HCT116 (cell line): ENCODE results near the gene CASP8AP2. TPM values are rescaled to one million over a fixed set of nuclear protein-coding genes. Genes with fewer than 3 reads are reported as not detected.
"Not testable (repeated sequence)": the region's sequence is repeated elsewhere in the genome, so short reads cannot be mapped to it uniquely, and the experiment has no call there.

ENCODE experiments used
- ATAC-seq: fragments of 200-7000 bp; cut with Tn5 transposase; 2 replicates; pipeline ENCODE4 v1.9.1; 2020; ENCODE audit warnings: mild to moderate bottlenecking, moderate library complexity
- BruUV-seq: library from RNA; stranded (reverse); fragments of 400-500 nt; replicated peaks from 2 replicates; lab custom pipeline; 2021; lab: Mats Ljungman, UMichigan
- CTCF ChIA-PET: fragments of 300-600 bp; sonication (Branson Sonifier 250); formaldehyde crosslinking; loops from one replicate; lab custom pipeline; 2021; ENCODE audit warnings: antibody characterized with exemption; lab: Charles Lee
- POLR2A ChIA-PET: fragments of 300-600, 350-600 bp; sonication (Branson Sonifier 250); formaldehyde crosslinking; loops from one replicate; lab custom pipeline; 2021; ENCODE audit warnings: antibody characterized with exemption; lab: Charles Lee
- RAD21 ChIA-PET, 2 experiments: fragments of 300-600 bp; sonication (Branson Sonifier 250); formaldehyde crosslinking; loops; one replicate each; lab custom pipeline; 2023; ENCODE audit warnings: low total read pairs in 2 of 2; ENCODE audit not compliant: uncharacterized antibody in 2 of 2, unreplicated experiment in 2 of 2, low non-redundant PET in 1 of 2; lab: Charles Lee
- DNase-seq: peaks from one replicate; pipeline ENCODE4 v3.0.0-alpha.2; 2010; ENCODE audit warnings: low read depth, low spot score
- H2AFZ ChIP-seq: fragments of 200-600 bp; shearing (Covaris generic), sonication (generic); 2 replicates; pipeline ENCODE4 v1.6.1; 2017; ENCODE audit warnings: low read depth, mixed run types, mixed read lengths, antibody characterized with exemption, low read length; ENCODE audit not compliant: poor library complexity, severe bottlenecking
- H3K27ac ChIP-seq: 2 replicates; pipeline ENCODE4 v1.5.1; 2012; ENCODE audit warnings: low read depth, low read length
- H3K27me3 ChIP-seq: fragments of 200-600 bp; sonication (generic); 2 replicates; pipeline ENCODE4 v1.6.1; 2016; ENCODE audit warnings: mixed run types, low read length, mixed read lengths; ENCODE audit not compliant: insufficient read depth
- H3K36me3 ChIP-seq, 2 experiments: fragments of 200-500 bp in 1 of 2; fragments of 200-600 bp in 1 of 2; sonication (Bioruptor generic) in 1 of 2; sonication (generic) in 1 of 2; 2 replicates each; pipeline versions ENCODE4 v1.5.1 to v1.6.1; 2014 to 2016; ENCODE audit warnings: low read length in 2 of 2, inconsistent platforms in 1 of 2, mixed read lengths in 1 of 2, mixed run types in 1 of 2; ENCODE audit not compliant: insufficient read depth in 2 of 2, control insufficient read depth in 1 of 2
- H3K4me1 ChIP-seq, 2 experiments: fragments of 200-600 bp in 1 of 2; sonication (generic) in 1 of 2; 2 replicates each; pipeline versions ENCODE4 v1.5.1 to v1.6.1; 2012 to 2017; ENCODE audit warnings: low read length in 2 of 2, inconsistent platforms in 1 of 2, mild to moderate bottlenecking in 1 of 2, mixed read lengths in 1 of 2, mixed run types in 1 of 2, moderate library complexity in 1 of 2; ENCODE audit not compliant: insufficient read depth in 2 of 2, control insufficient read depth in 1 of 2
- H3K4me2 ChIP-seq: fragments of 200-600 bp; sonication (generic); 2 replicates; pipeline ENCODE4 v1.6.1; 2017; ENCODE audit warnings: mixed run types, low read length, mixed read lengths
- H3K4me3 ChIP-seq, 2 experiments: fragments of 200-600 bp in 1 of 2; sonication (generic) in 1 of 2; replicated peaks in 1 of 2; 2 replicates each; pipeline ENCODE4 v1.5.1; 2011 to 2016; ENCODE audit warnings: low read length in 2 of 2, control low read depth in 1 of 2, low read depth in 1 of 2, mild to moderate bottlenecking in 1 of 2, mixed read lengths in 1 of 2, mixed run types in 1 of 2
- H3K79me2 ChIP-seq: fragments of 200-600 bp; sonication (generic); 2 replicates; pipeline ENCODE4 v1.6.1; 2017; ENCODE audit warnings: mild to moderate bottlenecking, mixed run types, low read length, moderate library complexity, mixed read lengths; ENCODE audit not compliant: insufficient read depth
- H3K9ac ChIP-seq: fragments of 200-600 bp; sonication (generic); 2 replicates; pipeline ENCODE4 v1.6.1; 2016; ENCODE audit warnings: low read length, mixed read lengths
- H3K9me2 ChIP-seq: fragments of 200-600 bp; sonication (generic), shearing (Covaris generic); 2 replicates; pipeline ENCODE4 v1.6.1; 2017; ENCODE audit warnings: mixed run types, mild to moderate bottlenecking, moderate library complexity; ENCODE audit not compliant: insufficient read depth
- H3K9me3 ChIP-seq, 2 experiments: fragments of 200-500 bp in 1 of 2; fragments of 200-600 bp in 1 of 2; sonication (Bioruptor generic) in 1 of 2; sonication (generic) in 1 of 2; 2 replicates each; pipeline ENCODE4 v1.6.1; 2014 to 2017; ENCODE audit warnings: low read length in 2 of 2, mixed read lengths in 2 of 2, inconsistent platforms in 1 of 2, low read depth in 1 of 2, mild to moderate bottlenecking in 1 of 2, mixed run types in 1 of 2, moderate library complexity in 1 of 2; ENCODE audit not compliant: control insufficient read depth in 1 of 2, insufficient read depth in 1 of 2
- H4K20me1 ChIP-seq: fragments of 200-600 bp; sonication (generic), shearing (Covaris generic); 2 replicates; pipeline ENCODE4 v1.6.1; 2017; ENCODE audit warnings: mixed run types, mild to moderate bottlenecking, moderate library complexity; ENCODE audit not compliant: insufficient read depth
- CBX3 ChIP-seq: IDR thresholded peaks from 2 replicates; pipeline ENCODE4 v1.6.1; 2012; ENCODE audit warnings: low read depth
- FOSL1 ChIP-seq: IDR thresholded peaks from 2 replicates; pipeline ENCODE4 v1.6.1; 2012; ENCODE audit warnings: low read depth
- POLR2A ChIP-seq: IDR thresholded peaks from 2 replicates; pipeline ENCODE4 v1.7.0; 2011; ENCODE audit warnings: borderline replicate concordance; ENCODE audit not compliant: insufficient read depth, insufficient read length; ENCODE audit errors: extremely low read depth
- RAD21 ChIP-seq: IDR thresholded peaks from 2 replicates; pipeline ENCODE4 v1.6.1; 2012; ENCODE audit warnings: low read depth, mild to moderate bottlenecking
- SP1 ChIP-seq: IDR thresholded peaks from 2 replicates; pipeline ENCODE4 v1.6.1; 2012; ENCODE audit warnings: low read depth
- TCF7L2 ChIP-seq: IDR thresholded peaks from 2 replicates; pipeline ENCODE4 v1.7.0; 2011; ENCODE audit warnings: borderline replicate concordance, inconsistent platforms; ENCODE audit not compliant: insufficient read depth, insufficient read length; ENCODE audit errors: extremely low read depth
- YY1 ChIP-seq: IDR thresholded peaks from 2 replicates; pipeline ENCODE4 v1.6.1; 2011; ENCODE audit warnings: low read length, low read depth, moderate library complexity, mild to moderate bottlenecking; ENCODE audit not compliant: insufficient replicate concordance; ENCODE audit errors: extremely low read depth
- ZNF274 ChIP-seq: fragments of 200-500 bp; sonication (Bioruptor generic); IDR thresholded peaks from 2 replicates; pipeline ENCODE4 v1.6.1; 2014; ENCODE audit warnings: mild to moderate bottlenecking, low read depth, low read length, inconsistent platforms
- intact Hi-C: fragments of 100-400 bp; cut with micrococcal nuclease; formaldehyde crosslinking; loops from 2 replicates; pipeline ENCODE4 v1.10.0; 2022
- total RNA-seq: library from RNA; stranded (reverse); gene quantifications from one replicate; pipeline ENCODE4 v1.2.1, GENCODE V29; 2021; ENCODE audit not compliant: unreplicated experiment

CASP8AP2 gene
- total RNA-seq, 1 experiment from 2014 or later: 18.6 TPM

- H2AFZ ChIP-seq, H3K9me3 ChIP-seq, H3K9me2 ChIP-seq, H3K27me3 ChIP-seq, BruUV-seq, H4K20me1 ChIP-seq, H3K27ac ChIP-seq, ATAC-seq, POLR2A ChIA-PET, intact Hi-C loops, H3K4me1 ChIP-seq, H3K4me3 ChIP-seq, DNase-seq, RAD21 ChIA-PET, H3K4me2 ChIP-seq, H3K9ac ChIP-seq, CTCF ChIA-PET: not testable (repeated sequence)
- Histone ChIP-seq H3K79me2 (peaks cover 86% of the 10 kb centered on the region), H3K36me3 (peaks cover 6 to 11% of the 10 kb centered on the region in 2 experiments; a peak in 3 of 4 replicates)
Measured at GRCh38 chr6:89847513-89847912, 17.8 kb downstream of the CASP8AP2 start.

- H3K79me2 ChIP-seq: peaks cover 34% of the 10 kb centered on the region
- H3K4me1 ChIP-seq: no peaks in the 10 kb centered on the region
- H4K20me1 ChIP-seq: no peaks in the 10 kb centered on the region
- ChIA-PET POLR2A (no interaction called here), RAD21 (no interaction called here), CTCF (no interaction called here)
- H3K27ac ChIP-seq: no peak overlapping the region
- H3K4me3 ChIP-seq: no peak overlapping the region
- no peaks in the 10 kb centered on the region for H3K27me3 ChIP-seq
- no peak overlapping the region for H2AFZ ChIP-seq
- no peak overlapping the region for H3K9ac ChIP-seq
- ATAC-seq: no peak
- H3K36me3 ChIP-seq: peaks cover 25 to 26% of the 10 kb centered on the region in 2 experiments; a peak in 3 of 4 replicates
- no peak overlapping the region for H3K4me2 ChIP-seq
- H3K9me3 ChIP-seq: no peaks in the 10 kb centered on the region
- DNase-seq: no peak
- no peak for TF ChIP-seq CBX3
- TF ChIP-seq FOSL1: no peak
- no peak for TF ChIP-seq RAD21
- no peak for TF ChIP-seq YY1
- no peak for TF ChIP-seq POLR2A
- TF ChIP-seq SP1: no peak
- no peak for TF ChIP-seq ZNF274
- no peak for TF ChIP-seq TCF7L2
- no peaks in the 10 kb centered on the region for H3K9me2 ChIP-seq
- intact Hi-C loops: no loop called here
- BruUV-seq: no TSS peak
Measured at GRCh38 chr6:89853068-89853467, 23.4 kb downstream of the CASP8AP2 start.
